Measurements from ENCODE around the gene EXOC3L1. TPM values are rescaled to one million over a fixed set of nuclear protein-coding genes. Genes with fewer than 3 reads are reported as not detected.
A peak's percentile ranks its signal among the peaks of the same experiment; 100 is the strongest.

EXOC3L1 gene
- total RNA-seq, 1 donor from 2014 or later = not detected

DNA sequence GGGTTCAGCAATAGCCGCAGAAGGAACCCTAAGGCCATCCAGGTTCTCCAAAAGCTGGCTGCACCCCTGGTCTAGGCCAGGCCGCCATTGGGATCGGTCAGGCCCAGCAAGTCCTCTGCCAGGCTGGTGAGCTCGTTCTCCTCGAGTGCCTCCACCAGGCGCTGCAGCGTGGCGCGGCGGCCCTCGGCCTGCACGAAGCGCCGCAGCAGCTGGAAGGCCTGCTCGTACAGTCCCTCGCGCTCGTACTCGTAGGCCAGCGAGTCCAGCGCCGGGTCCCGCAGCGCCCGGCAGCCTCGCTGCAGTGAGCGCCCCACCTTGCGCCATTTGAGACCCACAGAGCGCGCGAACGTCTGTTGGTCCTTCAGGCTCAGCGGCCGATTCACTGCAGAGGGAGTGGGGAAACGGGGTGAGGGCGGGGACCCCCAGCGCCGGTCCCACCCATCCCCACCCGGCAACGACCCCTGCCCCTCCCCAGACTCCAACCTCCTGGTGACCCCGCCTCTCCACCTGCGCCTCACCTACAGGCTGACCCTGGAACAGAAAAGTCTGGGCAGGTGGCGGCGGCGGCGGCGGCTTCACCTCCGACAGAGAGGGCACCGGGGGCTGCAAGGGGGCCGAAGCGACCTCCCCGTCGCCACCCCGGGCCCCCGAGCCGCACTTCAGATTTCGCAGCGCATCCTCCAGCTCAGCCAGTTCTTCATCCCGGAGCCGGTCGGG lies 35.2 kb downstream of the EXOC3L1 start:
- Mint-ChIP-seq H3K4me3 (peak overlapping the region; percentile 78), H3K27ac (no peak overlapping the region), H3K27me3 (ENCODE audit: insufficient read depth, low read depth) (peaks cover 72% of the 10 kb centered on the region), H3K9me3 (no peaks in the 10 kb centered on the region), H3K4me1 (peaks cover 16% of the 10 kb centered on the region), H3K36me3 (no peaks in the 10 kb centered on the region)
- no peak overlapping the region for H3K27ac ChIP-seq
- H3K79me2 ChIP-seq (ENCODE audit: low read depth) = no peaks in the 10 kb centered on the region
- TF ChIP-seq, protein P1, sequence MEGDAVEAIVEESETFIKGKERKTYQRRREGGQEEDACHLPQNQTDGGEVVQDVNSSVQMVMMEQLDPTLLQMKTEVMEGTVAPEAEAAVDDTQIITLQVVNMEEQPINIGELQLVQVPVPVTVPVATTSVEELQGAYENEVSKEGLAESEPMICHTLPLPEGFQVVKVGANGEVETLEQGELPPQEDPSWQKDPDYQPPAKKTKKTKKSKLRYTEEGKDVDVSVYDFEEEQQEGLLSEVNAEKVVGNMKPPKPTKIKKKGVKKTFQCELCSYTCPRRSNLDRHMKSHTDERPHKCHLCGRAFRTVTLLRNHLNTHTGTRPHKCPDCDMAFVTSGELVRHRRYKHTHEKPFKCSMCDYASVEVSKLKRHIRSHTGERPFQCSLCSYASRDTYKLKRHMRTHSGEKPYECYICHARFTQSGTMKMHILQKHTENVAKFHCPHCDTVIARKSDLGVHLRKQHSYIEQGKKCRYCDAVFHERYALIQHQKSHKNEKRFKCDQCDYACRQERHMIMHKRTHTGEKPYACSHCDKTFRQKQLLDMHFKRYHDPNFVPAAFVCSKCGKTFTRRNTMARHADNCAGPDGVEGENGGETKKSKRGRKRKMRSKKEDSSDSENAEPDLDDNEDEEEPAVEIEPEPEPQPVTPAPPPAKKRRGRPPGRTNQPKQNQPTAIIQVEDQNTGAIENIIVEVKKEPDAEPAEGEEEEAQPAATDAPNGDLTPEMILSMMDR (IDR thresholded peaks at IDR 0.05) = no peak
- no peak for TF ChIP-seq EZH2phosphoT487 (IDR thresholded peaks at IDR 0.05)
- TF ChIP-seq EZH2 (IDR thresholded peaks at IDR 0.05) = no peak
- H2AFZ ChIP-seq (replicated peaks) = peak overlapping the region; percentile 55
- peak overlapping the region; percentile 48 for H3K4me3 ChIP-seq
- peak overlapping the region; percentile 83 for H3K4me2 ChIP-seq
- no peaks in the 10 kb centered on the region for H3K36me3 ChIP-seq
- H3K9me3 ChIP-seq (ENCODE audit: low read depth) = no peaks in the 10 kb centered on the region
- H4K20me1 ChIP-seq (ENCODE audit: low read depth) = peaks cover 33% of the 10 kb centered on the region
- no peak overlapping the region for H3K9ac ChIP-seq
- peaks cover 6% of the 10 kb centered on the region for H3K4me1 ChIP-seq
- peaks cover 100% of the 10 kb centered on the region for H3K27me3 ChIP-seq
- H3F3A ChIP-seq (ENCODE audit: low read depth) = peaks cover 22% of the 10 kb centered on the region
- DNase-seq (ENCODE audit: low spot score) = peak; percentile 66

DNA sequence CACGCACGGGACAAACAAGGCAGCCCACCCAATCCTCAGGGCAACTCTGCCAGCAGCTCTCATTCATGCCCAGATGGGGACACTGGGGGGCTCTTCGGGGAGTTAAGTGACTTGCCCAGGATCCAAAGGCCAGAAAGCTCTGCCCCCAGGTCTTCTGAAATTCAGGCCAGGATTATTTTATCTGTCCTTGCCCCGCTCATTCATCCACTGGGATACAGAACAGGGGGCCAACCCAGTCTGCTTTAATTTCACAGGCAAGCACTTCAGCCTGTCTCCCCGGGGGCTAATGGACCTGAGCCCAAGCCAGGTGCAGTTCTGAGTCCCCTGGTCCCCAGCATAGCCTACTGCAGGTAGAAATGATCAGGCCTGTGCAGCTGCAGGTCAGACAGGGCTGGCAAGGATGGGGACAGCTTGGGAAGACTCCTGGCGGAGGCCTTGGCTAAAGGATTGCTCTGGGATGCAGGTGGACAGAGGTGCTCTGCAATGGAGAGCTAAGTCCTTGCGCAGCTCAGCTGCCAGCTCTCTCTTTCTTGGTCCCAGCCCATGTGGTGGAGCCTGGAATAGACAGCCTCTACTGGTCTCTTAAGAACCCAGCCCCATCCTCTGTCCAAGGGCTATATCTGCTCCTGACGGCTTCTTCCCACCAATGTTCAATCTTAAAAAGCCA lies 38.4 kb downstream of the EXOC3L1 start:
- H3K27me3 ChIP-seq = peaks cover 75% of the 10 kb centered on the region
- no peak overlapping the region for H3K27ac ChIP-seq
- H3K9ac ChIP-seq = no peak overlapping the region
- H3K4me3 ChIP-seq = no peak overlapping the region
- H3K4me1 ChIP-seq = peaks cover 6% of the 10 kb centered on the region
- peaks cover 33% of the 10 kb centered on the region for H3F3A ChIP-seq (ENCODE audit: low read depth)
- peaks cover 2% of the 10 kb centered on the region for H3K9me3 Mint-ChIP-seq
- no peak for TF ChIP-seq EZH2 (IDR thresholded peaks at IDR 0.05)
- TF ChIP-seq, protein P1 (IDR thresholded peaks at IDR 0.05) = no peak
- DNase-seq (ENCODE audit: low spot score) = peak; percentile 13
- peaks cover 7% of the 10 kb centered on the region for H3K36me3 Mint-ChIP-seq
- peaks cover 18% of the 10 kb centered on the region for H4K20me1 ChIP-seq (ENCODE audit: low read depth)
- H3K27me3 Mint-ChIP-seq (ENCODE audit: insufficient read depth, low read depth) = peaks cover 55% of the 10 kb centered on the region
- H3K4me3 Mint-ChIP-seq = peak overlapping the region; percentile 81
- peak overlapping the region; percentile 75 for H3K4me2 ChIP-seq
- H2AFZ ChIP-seq (replicated peaks) = peak overlapping the region; percentile 86
- no peaks in the 10 kb centered on the region for H3K9me3 ChIP-seq (ENCODE audit: low read depth)
- no peaks in the 10 kb centered on the region for H3K36me3 ChIP-seq
- peaks cover 12% of the 10 kb centered on the region for H3K4me1 Mint-ChIP-seq
- no peaks in the 10 kb centered on the region for H3K79me2 ChIP-seq (ENCODE audit: low read depth)
- no peak overlapping the region for H3K27ac Mint-ChIP-seq

DNA sequence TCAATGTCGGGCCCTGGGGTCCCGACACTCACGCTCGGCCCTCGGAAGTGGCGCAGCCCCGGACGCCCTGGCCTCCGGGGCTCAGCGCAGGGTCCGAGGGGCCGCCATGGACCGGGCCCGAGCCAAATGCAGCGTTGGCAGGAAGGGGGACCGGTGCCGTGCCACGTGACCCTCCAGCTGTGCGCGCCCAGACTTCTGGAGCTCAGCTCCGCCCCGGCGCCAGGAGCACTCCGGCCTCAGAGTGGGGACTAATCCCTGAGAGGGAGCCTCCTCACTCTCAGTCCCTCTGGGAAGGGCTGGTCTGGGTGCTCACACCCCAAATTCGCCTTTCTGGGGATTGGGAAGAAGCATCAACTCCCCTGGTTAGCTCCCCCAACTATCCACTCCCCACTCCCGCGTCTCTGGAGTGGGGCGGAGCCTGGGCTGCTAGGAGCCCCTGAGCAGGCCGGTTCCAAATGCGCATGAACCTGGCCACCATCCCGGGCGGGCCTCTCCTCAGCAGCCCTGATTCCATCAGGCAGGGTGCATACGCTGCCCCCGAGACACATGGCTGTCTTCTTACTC lies 39.0 kb downstream of the EXOC3L1 start, which contains the start of gene B3GNT9:
B3GNT9 (minus strand) TSS at position 166 of the 564 bp plus-strand sequence. CDS start 513 bp downstream, outside the sequence.
- no peaks in the 10 kb centered on the region for H3K36me3 ChIP-seq
- peaks cover 6% of the 10 kb centered on the region for H3K4me1 ChIP-seq
- Mint-ChIP-seq H3K4me1 (peaks cover 8% of the 10 kb centered on the region), H3K27me3 (ENCODE audit: insufficient read depth, low read depth) (peaks cover 49% of the 10 kb centered on the region), H3K9me3 (peaks cover 2% of the 10 kb centered on the region), H3K27ac (no peak within 1 kb of the TSS), H3K36me3 (peaks cover 7% of the 10 kb centered on the region), H3K4me3 (peak within 1 kb of the TSS; percentile 81)
- H4K20me1 ChIP-seq (ENCODE audit: low read depth) = peaks cover 16% of the 10 kb centered on the region
- DNase-seq (ENCODE audit: low spot score) = peak; percentile 86
- peak within 1 kb of the TSS; percentile 75 for H3K4me2 ChIP-seq
- H3K27me3 ChIP-seq = peaks cover 68% of the 10 kb centered on the region
- peak within 1 kb of the TSS; percentile 52 for H3K4me3 ChIP-seq
- no peaks in the 10 kb centered on the region for H3K79me2 ChIP-seq (ENCODE audit: low read depth)
- H3K9ac ChIP-seq = no peak within 1 kb of the TSS
- H3K9me3 ChIP-seq (ENCODE audit: low read depth) = no peaks in the 10 kb centered on the region
- peak within 1 kb of the TSS; percentile 86 for H2AFZ ChIP-seq (replicated peaks)
- TF ChIP-seq EZH2phosphoT487 (IDR thresholded peaks at IDR 0.05) (peak; percentile 13), EZH2 (IDR thresholded peaks at IDR 0.05) (peak; percentile 49)
- TF ChIP-seq, protein P1 (IDR thresholded peaks at IDR 0.05) = no peak
- no peak within 1 kb of the TSS for H3K27ac ChIP-seq
- peaks cover 33% of the 10 kb centered on the region for H3F3A ChIP-seq (ENCODE audit: low read depth)

Measured in neural progenitor cell (in vitro differentiated cells).